ENCODE results near the gene RANGRF. TPM values are rescaled to one million over a fixed set of nuclear protein-coding genes. Genes with fewer than 3 reads are reported as not detected.

RANGRF gene
- total RNA-seq, 1 experiment from 2014 or later, result 15.6 TPM

- Mint-ChIP-seq H3K27me3 (ENCODE audit: unreplicated experiment) (peaks cover 85% of the 10 kb centered on the region), H3K27ac (ENCODE audit: unreplicated experiment) (no peak overlapping the region), H3K9me3 (ENCODE audit: low read depth, unreplicated experiment) (no peaks in the 10 kb centered on the region), H3K36me3 (ENCODE audit: insufficient read depth, unreplicated experiment) (no peaks in the 10 kb centered on the region), H3K4me1 (ENCODE audit: low read depth, unreplicated experiment) (no peaks in the 10 kb centered on the region), H3K4me3 (ENCODE audit: low read depth, unreplicated experiment) (no peak overlapping the region)
- no peak for DNase-seq
- intact Hi-C loops (cut with micrococcal nuclease; ENCODE audit: unreplicated experiment), result no loop called here
- TF ChIP-seq CTCF (IDR thresholded peaks at IDR 0.05; ENCODE audit: unreplicated experiment), result no peak
- no TSS peak for BruUV-seq (replicated peaks)
- CTCF ChIA-PET, result no interaction called here
These were observed 33.6 kb downstream of the RANGRF start for GRCh38 chr17:8322061-8322460.

GRCh38 chr17:8324132-8324531 lies 35.7 kb downstream of the RANGRF start:
- no peaks in the 10 kb centered on the region for H3K9me3 Mint-ChIP-seq (ENCODE audit: low read depth, unreplicated experiment)
- H3K27me3 Mint-ChIP-seq (ENCODE audit: unreplicated experiment), result peaks cover 77% of the 10 kb centered on the region
- H3K4me3 Mint-ChIP-seq (ENCODE audit: low read depth, unreplicated experiment), result no peak overlapping the region
- BruUV-seq (replicated peaks), result no TSS peak
- intact Hi-C loops (cut with micrococcal nuclease; ENCODE audit: unreplicated experiment), result no loop called here
- no peaks in the 10 kb centered on the region for H3K36me3 Mint-ChIP-seq (ENCODE audit: insufficient read depth, unreplicated experiment)
- CTCF ChIA-PET, result no interaction called here
- H3K27ac Mint-ChIP-seq (ENCODE audit: unreplicated experiment), result no peak overlapping the region
- no peak for DNase-seq
- TF ChIP-seq CTCF (IDR thresholded peaks at IDR 0.05; ENCODE audit: unreplicated experiment), result no peak
- H3K4me1 Mint-ChIP-seq (ENCODE audit: low read depth, unreplicated experiment), result no peaks in the 10 kb centered on the region

- no TSS peak for BruUV-seq (replicated peaks)
- H3K4me3 Mint-ChIP-seq (ENCODE audit: low read depth, unreplicated experiment), result no peak overlapping the region
- intact Hi-C loops (cut with micrococcal nuclease; ENCODE audit: unreplicated experiment), result no loop called here
- no peaks in the 10 kb centered on the region for H3K9me3 Mint-ChIP-seq (ENCODE audit: low read depth, unreplicated experiment)
- DNase-seq, result no peak
- CTCF ChIA-PET, result no interaction called here
- H3K27ac Mint-ChIP-seq (ENCODE audit: unreplicated experiment), result no peak overlapping the region
- no peaks in the 10 kb centered on the region for H3K4me1 Mint-ChIP-seq (ENCODE audit: low read depth, unreplicated experiment)
- no peak for TF ChIP-seq CTCF (IDR thresholded peaks at IDR 0.05; ENCODE audit: unreplicated experiment)
- H3K36me3 Mint-ChIP-seq (ENCODE audit: insufficient read depth, unreplicated experiment), result no peaks in the 10 kb centered on the region
- peaks cover 69% of the 10 kb centered on the region for H3K27me3 Mint-ChIP-seq (ENCODE audit: unreplicated experiment)
These were observed 36.5 kb downstream of the RANGRF start for GRCh38 chr17:8324923-8325322.

- no peaks in the 10 kb centered on the region for H3K9me3 Mint-ChIP-seq (ENCODE audit: low read depth, unreplicated experiment)
- DNase-seq, result no peak
- intact Hi-C loops (cut with micrococcal nuclease; ENCODE audit: unreplicated experiment), result no loop called here
- H3K27me3 Mint-ChIP-seq (ENCODE audit: unreplicated experiment), result peaks cover 53% of the 10 kb centered on the region
- no peaks in the 10 kb centered on the region for H3K4me1 Mint-ChIP-seq (ENCODE audit: low read depth, unreplicated experiment)
- H3K27ac Mint-ChIP-seq (ENCODE audit: unreplicated experiment), result no peak overlapping the region
- CTCF ChIA-PET, result no interaction called here
- no peak overlapping the region for H3K4me3 Mint-ChIP-seq (ENCODE audit: low read depth, unreplicated experiment)
- TF ChIP-seq CTCF (IDR thresholded peaks at IDR 0.05; ENCODE audit: unreplicated experiment), result no peak
- no peaks in the 10 kb centered on the region for H3K36me3 Mint-ChIP-seq (ENCODE audit: insufficient read depth, unreplicated experiment)
- BruUV-seq (replicated peaks), result no TSS peak
These were observed 38.2 kb downstream of the RANGRF start for GRCh38 chr17:8326511-8327302.
